HepG2 (cell line): ENCODE data around the gene NCOA3. TPM values are rescaled to one million over a fixed set of nuclear protein-coding genes. Genes with fewer than 3 reads are reported as not detected.

Experiments
- ATF5 ChIP-seq: sonication (generic); formaldehyde crosslinking; IDR thresholded peaks from 2 replicates; pipeline ENCODE4 v1.4.0; 2020; ENCODE audit warnings: mild to moderate bottlenecking, low read depth, missing genetic modification reagents
- FIP1L1 ChIP-seq: fragments of 200-400 bp; formaldehyde crosslinking; IDR thresholded peaks from 2 replicates; pipeline ENCODE4 v1.6.1; 2018; ENCODE audit warnings: low read depth, mild to moderate bottlenecking, low read length, moderate library complexity, borderline replicate concordance; ENCODE audit not compliant: insufficient read depth
- FOXM1 ChIP-seq: sonication (generic); formaldehyde crosslinking; IDR thresholded peaks from 2 replicates; pipeline ENCODE4 v1.5.0; 2020; ENCODE audit warnings: missing genetic modification reagents
- FOXO1 ChIP-seq: sonication (generic); formaldehyde crosslinking; IDR thresholded peaks from 2 replicates; pipeline ENCODE4 v1.4.0; 2020; ENCODE audit warnings: missing genetic modification reagents
- GLMP ChIP-seq: sonication (generic); formaldehyde crosslinking; IDR thresholded peaks from 2 replicates; pipeline ENCODE4 v1.9.0; 2021; ENCODE audit warnings: missing genetic modification reagents, mild to moderate bottlenecking, borderline replicate concordance
- HDAC2 ChIP-seq: sonication (generic); formaldehyde crosslinking; IDR thresholded peaks from 2 replicates; pipeline ENCODE4 v1.4.0; 2020; ENCODE audit warnings: missing genetic modification reagents
- HOXA5 ChIP-seq: sonication (generic); formaldehyde crosslinking; IDR thresholded peaks from 2 replicates; pipeline ENCODE4 v1.4.0; 2020; ENCODE audit warnings: missing genetic modification reagents
- KDM1A ChIP-seq: IDR thresholded peaks from 2 replicates; pipeline ENCODE4 v1.6.1; 2016; ENCODE audit warnings: missing compliant biosample characterization
- MTA1 ChIP-seq: sonication (generic); formaldehyde crosslinking; IDR thresholded peaks from 2 replicates; pipeline ENCODE4 v1.4.0; 2020; ENCODE audit warnings: missing genetic modification reagents, mild to moderate bottlenecking, borderline replicate concordance
- NFE2L1 ChIP-seq: sonication (generic); formaldehyde crosslinking; IDR thresholded peaks from 2 replicates; pipeline ENCODE4 v1.4.0; 2020; ENCODE audit warnings: missing genetic modification reagents, mild to moderate bottlenecking, borderline replicate concordance
- NFYB ChIP-seq: sonication (generic); formaldehyde crosslinking; IDR thresholded peaks from 2 replicates; pipeline ENCODE4 v1.4.0; 2020; ENCODE audit warnings: missing genetic modification reagents
- RAD51 ChIP-seq: fragments of 450-650 bp; IDR thresholded peaks from 2 replicates; pipeline ENCODE4 v1.6.1; 2016; ENCODE audit warnings: borderline replicate concordance
- SIX1 ChIP-seq: sonication (generic); formaldehyde crosslinking; IDR thresholded peaks from 2 replicates; pipeline ENCODE4 v1.4.0; 2020; ENCODE audit warnings: missing genetic modification reagents, borderline replicate concordance
- SMAD9 ChIP-seq: sonication (generic); formaldehyde crosslinking; IDR thresholded peaks from 2 replicates; pipeline ENCODE4 v1.5.1; 2020; ENCODE audit warnings: mild to moderate bottlenecking, missing genetic modification reagents
- TBX2 ChIP-seq: sonication (generic); formaldehyde crosslinking; IDR thresholded peaks from 2 replicates; pipeline ENCODE4 v1.5.0; 2020; ENCODE audit warnings: missing genetic modification reagents, mild to moderate bottlenecking, borderline replicate concordance
- TEAD2 ChIP-seq: sonication (generic); formaldehyde crosslinking; IDR thresholded peaks from 2 replicates; pipeline ENCODE4 v1.9.0; 2021; ENCODE audit warnings: missing genetic modification reagents
- ZBTB39 ChIP-seq: sonication (generic); formaldehyde crosslinking; IDR thresholded peaks from 2 replicates; pipeline ENCODE4 v1.5.0; 2020; ENCODE audit warnings: missing genetic modification reagents
- ZFP36 ChIP-seq: fragments of 150-350 bp; IDR thresholded peaks from 2 replicates; pipeline ENCODE4 v1.6.1; 2018; ENCODE audit warnings: borderline replicate concordance, low read length, low read depth; ENCODE audit not compliant: partially characterized antibody
- ZNF10 ChIP-seq: sonication (generic); formaldehyde crosslinking; IDR thresholded peaks from 2 replicates; pipeline ENCODE4 v1.4.0; 2020; ENCODE audit warnings: mild to moderate bottlenecking, low read depth, missing genetic modification reagents, borderline replicate concordance
- ZNF160 ChIP-seq: sonication (generic); formaldehyde crosslinking; IDR thresholded peaks from 2 replicates; pipeline ENCODE4 v1.8.0; 2022; ENCODE audit warnings: mild to moderate bottlenecking, inconsistent platforms, missing genetic modification reagents
- ZNF292 ChIP-seq: sonication (generic); formaldehyde crosslinking; IDR thresholded peaks from 2 replicates; pipeline ENCODE4 v1.8.1; 2022; ENCODE audit warnings: mild to moderate bottlenecking, low read depth, missing genetic modification reagents, borderline replicate concordance
- ZNF3 ChIP-seq: IDR thresholded peaks from 2 replicates; pipeline ENCODE4 v1.7.0; 2017; ENCODE audit warnings: inconsistent platforms
- ZNF460 ChIP-seq: sonication (generic); formaldehyde crosslinking; IDR thresholded peaks from 2 replicates; pipeline ENCODE4 v1.5.1; 2020; ENCODE audit warnings: missing genetic modification reagents, mild to moderate bottlenecking, borderline replicate concordance
- ZNF468 ChIP-seq: sonication (generic); formaldehyde crosslinking; IDR thresholded peaks from 2 replicates; pipeline ENCODE4 v1.8.0; 2022; ENCODE audit warnings: mild to moderate bottlenecking, moderate library complexity, missing genetic modification reagents
- ZNF496 ChIP-seq: sonication (generic); formaldehyde crosslinking; IDR thresholded peaks from 2 replicates; pipeline ENCODE4 v1.8.1; 2023; ENCODE audit warnings: mild to moderate bottlenecking, moderate library complexity, missing genetic modification reagents; ENCODE audit not compliant: insufficient replicate concordance
- ZNF740 ChIP-seq: sonication (generic); formaldehyde crosslinking; IDR thresholded peaks from 2 replicates; pipeline ENCODE4 v1.4.0; 2020; ENCODE audit warnings: missing genetic modification reagents
- ZNF768 ChIP-seq: sonication (generic); formaldehyde crosslinking; IDR thresholded peaks from 2 replicates; pipeline ENCODE4 v1.4.0; 2020; ENCODE audit warnings: missing genetic modification reagents
- polyA plus RNA-seq, 8 experiments: library from polyadenylated mRNA; depleted of rRNA in 3 of 8; stranded (reverse) in 7 of 8; unstranded in 1 of 8; fragments of >200 nt; fragmentation: Illumina TruSeq in 4 of 8; extraction: Trizol in 4 of 8; gene quantifications; 2 replicates each; pipeline versions ENCODE4 v1.2.1 to v1.2.3, GENCODE V29; 2011 to 2016; ENCODE audit warnings: low read depth in 4 of 8, missing spikeins in 1 of 8, mixed read lengths in 1 of 8; ENCODE audit not compliant: insufficient read depth in 1 of 8
- total RNA-seq, 5 experiments: library from RNA; depleted of rRNA; stranded (reverse); fragments of >200 nt; fragmentation: Illumina TruSeq; extraction: Trizol; gene quantifications; 2 replicates each; pipeline ENCODE4 v1.2.3, GENCODE V29; 2016; ENCODE audit warnings: low read depth in 1 of 5

NCOA3 gene
- total and polyA plus RNA-seq, 2 of the 13 experiments (the other 11 are each of a cell fraction or from before 2014, with no cell fraction given) = 35.0 to 56.8 TPM

DNA sequence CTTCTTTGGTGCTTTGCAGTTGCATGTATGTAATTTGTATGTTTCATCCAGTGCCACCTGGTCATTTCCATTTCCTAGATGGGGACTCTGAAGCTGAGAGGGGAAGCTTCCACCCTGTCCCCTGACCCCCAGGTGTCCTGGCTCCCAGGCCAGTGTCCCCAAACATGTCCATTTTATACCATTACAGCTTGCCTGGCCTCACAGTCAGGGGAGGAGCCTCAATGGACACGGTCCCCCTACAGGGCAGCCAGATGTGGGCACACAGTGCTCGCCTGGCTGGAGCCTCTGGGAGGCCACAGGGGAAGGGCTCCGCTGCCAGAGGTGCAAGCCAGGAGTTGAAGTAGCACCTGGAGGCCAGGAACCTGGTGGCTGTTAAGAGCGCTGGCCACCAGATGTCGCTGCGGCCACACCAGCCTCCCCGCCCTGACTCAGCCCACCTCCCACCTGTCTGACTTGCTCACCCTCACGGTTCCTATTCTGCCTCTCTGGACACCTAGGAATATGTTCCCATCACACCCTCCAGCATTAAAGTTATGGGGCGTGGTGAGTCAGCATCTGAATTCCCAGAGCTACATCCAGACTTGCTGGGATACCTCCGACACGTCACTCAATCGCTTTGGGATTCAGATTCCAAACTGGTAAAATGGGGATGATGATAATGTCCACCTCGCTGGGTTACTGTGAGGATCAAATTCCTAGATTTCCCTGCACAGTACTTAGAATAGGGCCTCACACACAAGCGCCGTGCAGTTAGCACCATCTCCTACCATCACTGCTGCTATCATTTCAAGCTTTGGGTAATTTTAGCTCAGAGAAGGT, 176.2 kb downstream of the NCOA3 start (continued):
- TF ChIP-seq ZFP36 (peak; percentile 34), FOXO1 (CRISPR knock-in tag) (peak; percentile 74), TBX2 (peak; percentile 58), ZBTB39 (no peak), FOXM1 (CRISPR knock-in tag) (no peak), HDAC2 (CRISPR knock-in tag) (no peak), MTA1 (CRISPR knock-in tag) (peak; percentile 14; the same call in 1 of the 2 replicates), ZNF292 (CRISPR knock-in tag) (no peak), KDM1A (no peak), ZNF740 (CRISPR knock-in tag) (peak; percentile 13; the same call in 1 of the 2 replicates), ZNF768 (CRISPR knock-in tag) (peak; percentile 59), ZNF10 (CRISPR knock-in tag) (no peak), HOXA5 (CRISPR knock-in tag) (no peak; the same call in 1 of the 2 replicates), ATF5 (CRISPR knock-in tag) (no peak), ZNF3 (CRISPR knock-in tag) (no peak), SMAD9 (no peak), SIX1 (CRISPR knock-in tag) (no peak), ZNF160 (CRISPR knock-in tag) (no peak), TEAD2 (CRISPR knock-in tag) (no peak), FIP1L1 (no peak), ZNF496 (CRISPR knock-in tag) (no peak), ZNF468 (CRISPR knock-in tag) (no peak), RAD51 (no peak), ZNF460 (CRISPR knock-in tag) (no peak), NFE2L1 (CRISPR knock-in tag) (no peak), NFYB (CRISPR knock-in tag) (no peak), GLMP (CRISPR knock-in tag) (no peak)
